ENCODE data around the gene SLC12A7. TPM values are rescaled to one million over a fixed set of nuclear protein-coding genes. Genes with fewer than 3 reads are reported as not detected.

SLC12A7 gene
- total and polyA plus RNA-seq, 7 donors: 2.3 to 22.0 (median 4.5) TPM

GRCh38 chr5:1113805-1114586, 2.1 kb upstream of the SLC12A7 start:
- H3K4me3 ChIP-seq: no peak overlapping the region
- ATAC-seq: no peak

GRCh38 chr5:1113332-1113690, 1.4 kb upstream of the SLC12A7 start:
- H3K9me3 ChIP-seq: no peaks in the 10 kb centered on the region
- intact Hi-C loops (cut with DNase I): no loop called here
- H3K27me3 ChIP-seq (ENCODE audit: insufficient read depth in 3 of 3, low read length in 2 of 3): peaks cover 0 to 10% (median 6%) of the 10 kb centered on the region in 3 donors
- H3K4me1 ChIP-seq: peaks cover 8% of the 10 kb centered on the region
- DNase-seq (no peak), ATAC-seq (no peak)
- H3K4me3 ChIP-seq: no peak overlapping the region
- 55 to 75% (median 61%) methylated on average over 5 of the region's 5 CpGs for WGBS, 3 donors
- no peaks in the 10 kb centered on the region for H3K36me3 ChIP-seq (ENCODE audit: insufficient read depth in 1 of 2, low read depth in 1 of 2)
- no peak overlapping the region for H3K27ac ChIP-seq
- no peak for TF ChIP-seq CTCF (IDR thresholded peaks at IDR 0.05)

More at GRCh38 chr5:1113805-1114586, 2.1 kb upstream of the SLC12A7 start:
- intact Hi-C loops (cut with DNase I): no loop called here
- TF ChIP-seq CTCF (IDR thresholded peaks at IDR 0.05): no peak
- Histone ChIP-seq H3K36me3 (ENCODE audit: insufficient read depth in 1 of 2, low read depth in 1 of 2) (no peaks in the 10 kb centered on the region), H3K9me3 (no peaks in the 10 kb centered on the region), H3K27ac (no peak overlapping the region), H3K4me1 (peaks cover 15% of the 10 kb centered on the region), H3K27me3 (ENCODE audit: insufficient read depth in 3 of 3, low read length in 2 of 3) (peaks cover 0 to 10% (median 6%) of the 10 kb centered on the region in 3 donors)
- DNase-seq: no peak
- WGBS, 3 donors: 83 to 85% (median 83%) methylated on average over 19 of the region's 19 CpGs

GRCh38 chr5:1112596-1113331, 901 bp upstream of the SLC12A7 start:
- no peak overlapping the region for H3K4me3 ChIP-seq
- peak; percentile 11 to 80 (median 76) for ATAC-seq
- H3K27me3 ChIP-seq (ENCODE audit: insufficient read depth in 3 of 3, low read length in 2 of 3): peaks cover 0 to 10% (median 6%) of the 10 kb centered on the region in 3 donors
- H3K9me3 ChIP-seq: no peaks in the 10 kb centered on the region
- no peak overlapping the region for H3K27ac ChIP-seq
- DNase-seq: no peak
- 44 to 47% (median 45%) methylated on average over 13 of the region's 13 CpGs for WGBS, 3 donors
- peaks cover 5% of the 10 kb centered on the region for H3K4me1 ChIP-seq
- intact Hi-C loops (cut with DNase I): no loop called here
- TF ChIP-seq CTCF (IDR thresholded peaks at IDR 0.05): no peak
- H3K36me3 ChIP-seq (ENCODE audit: insufficient read depth in 1 of 2, low read depth in 1 of 2): no peaks in the 10 kb centered on the region

- no peaks in the 10 kb centered on the region for H3K36me3 ChIP-seq (ENCODE audit: insufficient read depth in 1 of 2, low read depth in 1 of 2)
- H3K4me1 ChIP-seq: peaks cover 5% of the 10 kb centered on the region
- 1 to 3% (median 2%) methylated on average over 21 to 43 of the region's 43 CpGs for WGBS, 3 donors
- no peaks in the 10 kb centered on the region for H3K9me3 ChIP-seq
- H3K27me3 ChIP-seq (ENCODE audit: insufficient read depth in 3 of 3, low read length in 2 of 3): peaks cover 0 to 10% (median 6%) of the 10 kb centered on the region in 3 donors
- intact Hi-C loops (cut with DNase I): no loop called here
- TF ChIP-seq CTCF (IDR thresholded peaks at IDR 0.05): no peak
- peak overlapping the region; percentile 73 for H3K27ac ChIP-seq
- DNase-seq (peak in 1 of 2 donors; percentile 68), ATAC-seq (peak; percentile 18 to 66 (median 23))
- peak overlapping the region; percentile 82 for H3K4me3 ChIP-seq
Observed at GRCh38 chr5:1111241-1111726, 579 bp downstream of the SLC12A7 start.
